Hepatocyte (in vitro differentiated cells): Measurements from ENCODE around the gene CFAP99. TPM values are rescaled to one million over a fixed set of nuclear protein-coding genes. Genes with fewer than 3 reads are reported as not detected.
"Not testable (repeated sequence)": the region's sequence is repeated elsewhere in the genome, so short reads cannot be mapped to it uniquely, and the experiment has no call there.

Experiments used
- DNase-seq: peaks from one replicate; pipeline ENCODE4 v3.0.0-alpha.2; 2016; ENCODE audit warnings: low spot score
- H2AFZ ChIP-seq: fragments of 200-600 bp; sonication (generic); 2 replicates; pipeline ENCODE4 v1.6.0; 2016; ENCODE audit warnings: antibody characterized with exemption, mild to moderate bottlenecking
- H3K27ac ChIP-seq: fragments of 200-600 bp; sonication (generic); 2 replicates; pipeline ENCODE4 v1.5.1; 2016; ENCODE audit warnings: mild to moderate bottlenecking
- H3K27me3 ChIP-seq: fragments of 200-600 bp; sonication (generic); 2 replicates; pipeline ENCODE4 v1.6.1; 2016
- H3K36me3 ChIP-seq: fragments of 200-600 bp; sonication (generic); replicated peaks from 2 replicates; pipeline ENCODE4 v1.5.1; 2016; ENCODE audit warnings: low read depth; ENCODE audit not compliant: insufficient read depth
- H3K4me1 ChIP-seq: fragments of 200-600 bp; sonication (generic); 2 replicates; pipeline ENCODE4 v1.5.1; 2016; ENCODE audit warnings: mild to moderate bottlenecking, moderate library complexity; ENCODE audit not compliant: insufficient read depth
- H3K4me2 ChIP-seq: fragments of 200-600 bp; sonication (generic); 2 replicates; pipeline ENCODE4 v1.6.0; 2016
- H3K4me3 ChIP-seq: fragments of 200-600 bp; sonication (generic); 2 replicates; pipeline ENCODE4 v1.5.1; 2016; ENCODE audit warnings: mild to moderate bottlenecking
- H3K79me2 ChIP-seq: fragments of 200-600 bp; sonication (generic); 2 replicates; pipeline ENCODE4 v1.6.0; 2017; ENCODE audit warnings: mild to moderate bottlenecking
- H3K9me2 ChIP-seq: fragments of 200-600 bp; sonication (generic); replicated peaks from 2 replicates; pipeline ENCODE4 v1.6.0; 2017; ENCODE audit warnings: mild to moderate bottlenecking; ENCODE audit not compliant: insufficient read depth
- H3K9me3 ChIP-seq: fragments of 200-600 bp; sonication (generic); 2 replicates; pipeline ENCODE4 v1.5.1; 2016; ENCODE audit warnings: low read depth, mild to moderate bottlenecking
- H4K20me1 ChIP-seq: fragments of 200-600 bp; sonication (generic); 2 replicates; pipeline ENCODE4 v1.6.0; 2016; ENCODE audit warnings: mild to moderate bottlenecking; ENCODE audit not compliant: insufficient read depth, poor library complexity, severe bottlenecking
- EZH2 ChIP-seq: fragments of 200-600 bp; sonication (generic); IDR thresholded peaks from 2 replicates; pipeline ENCODE4 v1.6.1; 2016; ENCODE audit warnings: antibody characterized with exemption, mild to moderate bottlenecking, borderline replicate concordance
- EZH2phosphoT487 ChIP-seq: fragments of 200-600 bp; sonication (generic); IDR thresholded peaks from one replicate; pipeline ENCODE4 v1.6.1; 2018; ENCODE audit warnings: antibody characterized with exemption, mild to moderate bottlenecking, low read depth, moderate library complexity; ENCODE audit not compliant: unreplicated experiment, severe bottlenecking
- WGBS: methylation state at CpG from one replicate; pipeline ENCODE4 v1.1.6; 2016; ENCODE audit warnings: low lambda C conversion rate; ENCODE audit errors: missing lambda C conversion rate; 5-methylcytosine and 5-hydroxymethylcytosine counted together
- polyA plus RNA-seq: library from polyadenylated mRNA; unstranded; fragments of >200 nt; fragmentation: Nextera tagmentation; extraction: Ambion mirVana; gene quantifications from 2 replicates; pipeline ENCODE4 v1.2.1, GENCODE V29; 2016
- total RNA-seq: library from RNA; depleted of rRNA; stranded (reverse); fragments of >200 nt; gene quantifications from 2 replicates; pipeline ENCODE4 v1.2.3, GENCODE V29; 2014
- TF ChIP-seq, protein P1 (sequence below): fragments of 200-600 bp; sonication (generic); IDR thresholded peaks from 2 replicates; pipeline ENCODE4 v1.5.1; 2016; ENCODE audit warnings: antibody characterized with exemption, mild to moderate bottlenecking; ENCODE audit not compliant: poor library complexity

Gene CFAP99
- total and polyA plus RNA-seq, 2 experiments from 2014 or later, result not detected

DNA sequence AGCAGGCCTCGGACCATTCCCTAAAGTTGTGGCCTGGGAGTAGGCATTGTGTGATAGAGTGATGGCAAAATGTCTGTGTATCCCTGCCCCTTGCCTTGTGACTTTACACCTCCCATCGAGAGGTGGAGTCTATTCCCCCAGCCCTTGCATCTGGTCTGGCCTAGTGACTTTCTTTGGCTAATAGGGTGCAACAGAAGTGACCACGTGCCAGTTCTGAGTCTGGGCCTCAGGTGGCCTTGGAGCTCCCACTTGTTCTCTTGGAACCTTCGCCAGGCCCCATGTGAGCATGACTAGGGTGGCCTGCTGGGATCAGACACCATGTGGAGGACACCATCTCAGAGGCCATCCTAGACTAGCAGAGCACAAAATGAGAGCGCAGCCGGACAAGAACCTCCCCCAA lies 46.3 kb downstream of the CFAP99 start:
- Histone ChIP-seq H3K4me2 (no peak overlapping the region), H2AFZ (no peak overlapping the region), H4K20me1 (peaks cover 4% of the 10 kb centered on the region), H3K27ac (no peak overlapping the region), H3K9me3 (no peaks in the 10 kb centered on the region), H3K9me2 (no peaks in the 10 kb centered on the region), H3K27me3 (no peaks in the 10 kb centered on the region), H3K79me2 (peaks cover 24% of the 10 kb centered on the region), H3K4me3 (no peak overlapping the region), H3K4me1 (peaks cover 10% of the 10 kb centered on the region), H3K36me3 (no peaks in the 10 kb centered on the region)
- no peak for TF ChIP-seq EZH2phosphoT487
- TF ChIP-seq EZH2, result no peak
- TF ChIP-seq, protein P1, sequence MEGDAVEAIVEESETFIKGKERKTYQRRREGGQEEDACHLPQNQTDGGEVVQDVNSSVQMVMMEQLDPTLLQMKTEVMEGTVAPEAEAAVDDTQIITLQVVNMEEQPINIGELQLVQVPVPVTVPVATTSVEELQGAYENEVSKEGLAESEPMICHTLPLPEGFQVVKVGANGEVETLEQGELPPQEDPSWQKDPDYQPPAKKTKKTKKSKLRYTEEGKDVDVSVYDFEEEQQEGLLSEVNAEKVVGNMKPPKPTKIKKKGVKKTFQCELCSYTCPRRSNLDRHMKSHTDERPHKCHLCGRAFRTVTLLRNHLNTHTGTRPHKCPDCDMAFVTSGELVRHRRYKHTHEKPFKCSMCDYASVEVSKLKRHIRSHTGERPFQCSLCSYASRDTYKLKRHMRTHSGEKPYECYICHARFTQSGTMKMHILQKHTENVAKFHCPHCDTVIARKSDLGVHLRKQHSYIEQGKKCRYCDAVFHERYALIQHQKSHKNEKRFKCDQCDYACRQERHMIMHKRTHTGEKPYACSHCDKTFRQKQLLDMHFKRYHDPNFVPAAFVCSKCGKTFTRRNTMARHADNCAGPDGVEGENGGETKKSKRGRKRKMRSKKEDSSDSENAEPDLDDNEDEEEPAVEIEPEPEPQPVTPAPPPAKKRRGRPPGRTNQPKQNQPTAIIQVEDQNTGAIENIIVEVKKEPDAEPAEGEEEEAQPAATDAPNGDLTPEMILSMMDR, result no peak
- 89% methylated on average over 6 of the region's 6 CpGs for WGBS
- no peak for DNase-seq

DNA sequence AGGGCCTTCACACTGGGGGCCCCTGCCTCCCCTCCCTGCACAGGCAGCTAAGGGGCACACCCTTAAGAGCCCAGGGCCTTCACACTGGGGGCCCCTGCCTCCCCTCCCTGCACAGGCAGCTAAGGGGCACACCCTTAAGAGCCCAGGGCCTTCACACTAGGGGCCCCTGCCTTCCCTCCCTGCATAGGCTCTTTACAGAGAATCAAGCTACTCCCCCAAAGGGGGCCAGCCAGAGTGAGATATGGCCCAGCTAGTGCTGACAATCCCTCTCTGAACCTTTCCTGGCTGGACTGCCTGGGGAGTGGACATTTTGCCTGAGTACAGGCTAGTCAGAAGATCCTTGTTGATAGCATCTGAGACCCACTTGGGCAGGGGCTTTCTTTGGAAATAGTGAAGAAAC lies 46.8 kb downstream of the CFAP99 start:
- H3K4me1 ChIP-seq, result peaks cover 13% of the 10 kb centered on the region
- H3K4me3 ChIP-seq, DNase-seq, H2AFZ ChIP-seq, H3K9me2 ChIP-seq, H3K4me2 ChIP-seq, H3K27ac ChIP-seq, H4K20me1 ChIP-seq, H3K36me3 ChIP-seq, H3K9me3 ChIP-seq, H3K27me3 ChIP-seq: not testable (repeated sequence)
- H3K79me2 ChIP-seq, result peaks cover 29% of the 10 kb centered on the region

DNA sequence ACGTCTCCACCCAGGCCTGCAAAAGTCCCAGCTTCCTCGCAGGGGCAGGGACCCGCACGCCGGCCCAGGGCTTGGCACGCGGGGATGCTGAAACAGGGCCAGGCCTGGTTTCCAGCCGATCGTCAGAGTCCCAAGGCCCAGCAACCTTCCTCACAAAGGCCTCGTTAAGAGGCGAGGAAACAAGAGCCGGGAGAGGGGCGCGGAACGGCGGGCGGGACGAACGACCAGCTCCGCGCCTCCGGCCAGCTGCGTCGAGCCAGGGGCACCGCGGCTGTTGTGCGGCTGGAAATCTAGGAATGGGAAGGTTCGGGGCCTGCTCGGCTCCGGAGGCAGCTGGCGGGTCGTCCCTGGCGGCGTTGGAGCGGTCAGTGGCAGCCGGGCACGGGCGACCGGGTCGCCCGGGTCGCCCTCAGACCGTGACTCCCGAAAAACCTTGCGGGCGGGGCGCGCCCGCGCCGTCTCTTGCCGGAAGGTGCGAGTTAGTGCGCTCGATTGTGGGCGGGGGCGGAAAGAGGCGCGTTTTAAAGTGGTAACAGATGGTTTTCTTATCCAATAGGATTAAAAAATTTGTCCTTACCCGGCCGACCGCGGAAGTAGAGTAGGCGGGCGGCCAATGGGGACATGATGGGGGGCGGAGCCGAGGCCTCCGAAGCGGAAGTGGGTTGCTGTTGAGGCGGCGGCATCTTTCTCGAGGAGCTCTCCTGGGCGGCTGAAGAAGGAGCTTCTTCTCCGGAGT lies 49.9 kb downstream of the CFAP99 start, which contains the start of gene RNF4:
RNF4 (plus strand) TSS at position 651 of the 736 bp plus-strand sequence. CDS start 21,388 bp downstream, outside the sequence.
- H3K36me3 ChIP-seq, result peaks cover 5% of the 10 kb centered on the region
- peak within 1 kb of the TSS; percentile 63 for H2AFZ ChIP-seq
- peak within 1 kb of the TSS; percentile 97 for H3K4me2 ChIP-seq
- H3K27ac ChIP-seq, result peak within 1 kb of the TSS; percentile 94
- H3K4me1 ChIP-seq, result peaks cover 16% of the 10 kb centered on the region
- no peaks in the 10 kb centered on the region for H3K27me3 ChIP-seq
- H3K4me3 ChIP-seq, result peak within 1 kb of the TSS; percentile 81
- peaks cover 60% of the 10 kb centered on the region for H3K79me2 ChIP-seq
- WGBS, result 2% methylated on average over 73 of the region's 74 CpGs
- peaks cover 35% of the 10 kb centered on the region for H4K20me1 ChIP-seq
- DNase-seq, result peak; percentile 97
- H3K9me3 ChIP-seq, result no peaks in the 10 kb centered on the region
- TF ChIP-seq, protein P1, result no peak
- TF ChIP-seq EZH2 (no peak), EZH2phosphoT487 (no peak)
- H3K9me2 ChIP-seq, result no peaks in the 10 kb centered on the region

DNA sequence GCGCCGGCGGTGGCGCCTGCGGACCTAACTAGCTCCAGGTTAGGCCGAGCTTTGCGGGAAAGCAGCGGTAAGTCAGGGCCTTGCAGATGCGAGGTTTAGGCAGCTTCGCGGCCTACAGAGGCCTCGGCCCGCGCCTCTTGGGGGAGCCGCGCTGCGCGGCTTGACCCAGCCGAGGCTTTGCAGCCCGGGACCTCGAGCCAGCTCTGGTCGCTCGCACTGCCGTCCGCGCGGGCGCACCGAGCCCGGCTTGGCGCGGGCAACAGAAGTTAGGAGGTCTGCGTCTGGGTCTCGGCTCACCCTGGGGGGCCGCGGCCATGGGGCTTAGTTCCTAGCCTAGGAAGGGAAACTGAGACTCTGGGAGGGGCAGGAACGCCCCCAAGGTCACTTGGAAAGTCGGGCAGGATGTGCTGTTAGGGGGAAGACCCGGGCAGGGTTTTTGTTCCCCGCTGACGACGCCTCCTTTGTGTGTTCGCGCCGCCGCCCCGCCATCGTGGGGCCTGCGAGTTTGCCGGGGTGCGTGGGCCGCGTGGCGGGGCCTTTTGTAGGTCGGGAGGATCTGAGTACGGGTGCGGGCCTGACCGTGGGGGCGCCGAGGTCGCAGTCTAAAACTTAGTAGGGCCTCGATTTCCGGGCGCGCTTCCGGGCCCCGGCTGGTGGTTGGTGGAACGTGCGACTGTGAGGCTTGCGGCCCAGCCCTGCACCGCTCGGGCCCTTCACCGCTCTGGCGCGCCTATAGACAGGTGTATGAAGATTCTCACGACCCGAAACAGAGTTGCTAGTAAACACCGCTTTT lies 50.6 kb downstream of the CFAP99 start:
- Histone ChIP-seq H3K36me3 (peaks cover 5% of the 10 kb centered on the region), H3K4me1 (peaks cover 16% of the 10 kb centered on the region), H4K20me1 (peaks cover 38% of the 10 kb centered on the region), H2AFZ (peak overlapping the region; percentile 24), H3K9me3 (no peaks in the 10 kb centered on the region), H3K27me3 (no peaks in the 10 kb centered on the region), H3K27ac (peak overlapping the region; percentile 94), H3K4me3 (peak overlapping the region; percentile 81), H3K4me2 (peak overlapping the region; percentile 97), H3K9me2 (no peaks in the 10 kb centered on the region), H3K79me2 (peaks cover 67% of the 10 kb centered on the region)
- TF ChIP-seq, protein P1, result no peak
- no peak for TF ChIP-seq EZH2
- TF ChIP-seq EZH2phosphoT487, result no peak
- 1% methylated on average over 68 of the region's 78 CpGs for WGBS
- peak; percentile 66 for DNase-seq
